ENCODE results near the gene ATP1A1.

Gene ATP1A1

GRCh38 chr1:116379674-116380498 lies 6.8 kb downstream of the ATP1A1 start:
- TF ChIP-seq CTCF (IDR thresholded peaks at IDR 0.05; ENCODE audit: control insufficient read depth, extremely low read depth, insufficient read depth), result no peak
- no peak overlapping the region for H3K4me3 ChIP-seq (ENCODE audit: low read depth, low read length)
- DNase-seq (ENCODE audit: low read depth), result no peak

GRCh38 chr1:116380499-116381242 lies 7.6 kb downstream of the ATP1A1 start:
- no peak overlapping the region for H3K4me3 ChIP-seq (ENCODE audit: low read depth, low read length)
- no peak for TF ChIP-seq CTCF (IDR thresholded peaks at IDR 0.05; ENCODE audit: control insufficient read depth, extremely low read depth, insufficient read depth)
- DNase-seq (ENCODE audit: low read depth), result no peak

- no peak for TF ChIP-seq CTCF (IDR thresholded peaks at IDR 0.05; ENCODE audit: control insufficient read depth, extremely low read depth, insufficient read depth)
- H3K4me3 ChIP-seq (ENCODE audit: low read depth, low read length), result no peak overlapping the region
- DNase-seq (ENCODE audit: low read depth), result no peak
These were observed 9.3 kb downstream of the ATP1A1 start for GRCh38 chr1:116382321-116382720.

- no peak for TF ChIP-seq CTCF (IDR thresholded peaks at IDR 0.05; ENCODE audit: control insufficient read depth, extremely low read depth, insufficient read depth)
These were observed 9.9 kb downstream of the ATP1A1 start for GRCh38 chr1:116382857-116383483.

GRCh38 chr1:116386042-116386441 lies 13.0 kb downstream of the ATP1A1 start:
- no peak overlapping the region for H3K4me3 ChIP-seq (ENCODE audit: low read depth, low read length)
- TF ChIP-seq CTCF (IDR thresholded peaks at IDR 0.05; ENCODE audit: control insufficient read depth, extremely low read depth, insufficient read depth), result no peak
- no peak for DNase-seq (ENCODE audit: low read depth)

More at GRCh38 chr1:116382857-116383483, 9.9 kb downstream of the ATP1A1 start:
- no peak for DNase-seq (ENCODE audit: low read depth)
- no peak overlapping the region for H3K4me3 ChIP-seq (ENCODE audit: low read depth, low read length)

- no peak for DNase-seq (ENCODE audit: low read depth)
- H3K4me3 ChIP-seq (ENCODE audit: low read depth, low read length), result no peak overlapping the region
- no peak for TF ChIP-seq CTCF (IDR thresholded peaks at IDR 0.05; ENCODE audit: control insufficient read depth, extremely low read depth, insufficient read depth)
These were observed 14.5 kb downstream of the ATP1A1 start for GRCh38 chr1:116387551-116387950.

Data from LNCaP clone FGC (cell line).